Lung (tissue), 12 donors: ENCODE results near the gene ABHD17B. TPM values are rescaled to one million over a fixed set of nuclear protein-coding genes. Genes with fewer than 3 reads are reported as not detected.

ENCODE experiments used
- ATAC-seq: fragments of 200-7000 bp; cut with Tn5 transposase; one replicate; pipeline ENCODE4 v1.9.1; 2020; ENCODE audit warnings: moderate number of reproducible peaks; ENCODE audit not compliant: insufficient read depth, low FRiP score
- DNase-seq, 3 donors: peaks; one replicate each; pipeline ENCODE4 v3.0.0-alpha.2; 2013 to 2017
- H3K27ac ChIP-seq, 2 donors: one replicate each; pipeline ENCODE4 v1.5.1; 2013; ENCODE audit warnings: mild to moderate bottlenecking in 2 of 2, moderate library complexity in 2 of 2, control low read depth in 1 of 2, inconsistent platforms in 1 of 2, low read depth in 1 of 2, low read length in 1 of 2
- H3K27me3 ChIP-seq, 3 donors: one replicate each; pipeline ENCODE4 v1.5.1; 2013; ENCODE audit warnings: low read length in 2 of 3; ENCODE audit not compliant: control insufficient read depth in 3 of 3, insufficient read depth in 3 of 3
- H3K36me3 ChIP-seq, 4 donors: one replicate each; pipeline ENCODE4 v1.5.1; 2013; ENCODE audit warnings: low read length in 4 of 4, mild to moderate bottlenecking in 1 of 4, moderate library complexity in 1 of 4; ENCODE audit not compliant: control insufficient read depth in 4 of 4, insufficient read depth in 4 of 4
- H3K4me1 ChIP-seq, 5 donors: one replicate each; pipeline ENCODE4 v1.5.1; 2013; ENCODE audit warnings: low read length in 5 of 5, mild to moderate bottlenecking in 2 of 5, moderate library complexity in 1 of 5; ENCODE audit not compliant: control insufficient read depth in 5 of 5, insufficient read depth in 5 of 5
- H3K4me3 ChIP-seq: one replicate; pipeline ENCODE4 v1.5.1; 2013; ENCODE audit warnings: mild to moderate bottlenecking, control low read depth, moderate library complexity
- H3K9ac ChIP-seq, 2 donors: one replicate each; pipeline ENCODE4 v1.5.1; 2013; ENCODE audit warnings: low read length in 2 of 2, control low read depth in 1 of 2; ENCODE audit not compliant: insufficient read depth in 1 of 2
- H3K9me3 ChIP-seq, 4 donors: one replicate each; pipeline ENCODE4 v1.5.1; 2013; ENCODE audit warnings: low read length in 3 of 4, mild to moderate bottlenecking in 1 of 4, moderate library complexity in 1 of 4; ENCODE audit not compliant: control insufficient read depth in 4 of 4, insufficient read depth in 3 of 4
- WGBS, 2 donors: extraction: QIAGEN DNeasy Blood & Tissue Kit; methylation state at CpG; one replicate each; pipeline ENCODE4 v1.1.7; 2013; 5-methylcytosine and 5-hydroxymethylcytosine counted together
- polyA plus RNA-seq, 2 donors: library from polyadenylated mRNA; stranded (reverse); fragments of 200-250 nt; gene quantifications; one replicate each; pipeline ENCODE4 v1.2.1, GENCODE V29; 2013
- total RNA-seq, 2 donors: library from RNA; depleted of rRNA in 1 of 2; stranded (reverse); fragments of >200 nt in 1 of 2; gene quantifications; one replicate each; pipeline ENCODE4 v1.2.1, GENCODE V29; 2014 to 2021
- TF ChIP-seq, protein P1 (sequence below): IDR thresholded peaks from 2 replicates; pipeline ENCODE4 v1.5.1; 2012; ENCODE audit warnings: mild to moderate bottlenecking; ENCODE audit errors: control extremely low read depth, extremely low read depth
- donor health status: control.
- donor health status: control.
- donor health status: Bipolar disorder and iron deficiency.
- donor health status: healthy.
- donor health status: DM: yes; HTN: yes; CAD: no.

Gene ABHD17B
- total and polyA plus RNA-seq, 4 donors: 3.2 to 37.7 (median 13.8) TPM

DNA sequence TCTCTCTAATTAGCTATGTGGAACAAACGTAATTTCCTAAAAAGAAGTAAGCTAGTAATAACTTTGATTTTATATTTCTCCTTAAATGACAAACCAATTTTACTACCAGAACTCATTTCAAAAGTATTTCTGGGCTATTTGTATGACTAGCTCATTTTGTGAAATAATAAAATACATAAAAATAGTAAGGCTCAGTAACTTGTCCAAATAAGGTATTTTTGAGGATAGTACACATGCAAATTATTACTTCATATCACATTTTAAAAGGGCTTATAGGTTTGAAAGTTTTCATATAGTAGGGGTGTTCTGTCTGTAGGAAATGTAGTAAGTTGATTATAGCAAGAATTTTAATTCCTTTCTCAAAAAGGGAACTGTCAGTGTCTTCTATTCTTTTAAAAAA is 26.9 kb upstream of the ABHD17B start:
- Histone ChIP-seq H3K4me3 (no peak overlapping the region), H3K27ac (no peak overlapping the region), H3K9me3 (no peaks in the 10 kb centered on the region), H3K27me3 (no peaks in the 10 kb centered on the region), H3K9ac (no peak overlapping the region), H3K36me3 (no peaks in the 10 kb centered on the region), H3K4me1 (peaks cover 0 to 6% (median 0%) of the 10 kb centered on the region in 5 donors)
- TF ChIP-seq, protein P1, sequence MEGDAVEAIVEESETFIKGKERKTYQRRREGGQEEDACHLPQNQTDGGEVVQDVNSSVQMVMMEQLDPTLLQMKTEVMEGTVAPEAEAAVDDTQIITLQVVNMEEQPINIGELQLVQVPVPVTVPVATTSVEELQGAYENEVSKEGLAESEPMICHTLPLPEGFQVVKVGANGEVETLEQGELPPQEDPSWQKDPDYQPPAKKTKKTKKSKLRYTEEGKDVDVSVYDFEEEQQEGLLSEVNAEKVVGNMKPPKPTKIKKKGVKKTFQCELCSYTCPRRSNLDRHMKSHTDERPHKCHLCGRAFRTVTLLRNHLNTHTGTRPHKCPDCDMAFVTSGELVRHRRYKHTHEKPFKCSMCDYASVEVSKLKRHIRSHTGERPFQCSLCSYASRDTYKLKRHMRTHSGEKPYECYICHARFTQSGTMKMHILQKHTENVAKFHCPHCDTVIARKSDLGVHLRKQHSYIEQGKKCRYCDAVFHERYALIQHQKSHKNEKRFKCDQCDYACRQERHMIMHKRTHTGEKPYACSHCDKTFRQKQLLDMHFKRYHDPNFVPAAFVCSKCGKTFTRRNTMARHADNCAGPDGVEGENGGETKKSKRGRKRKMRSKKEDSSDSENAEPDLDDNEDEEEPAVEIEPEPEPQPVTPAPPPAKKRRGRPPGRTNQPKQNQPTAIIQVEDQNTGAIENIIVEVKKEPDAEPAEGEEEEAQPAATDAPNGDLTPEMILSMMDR: no peak
- 83 to 87% methylated on average over 1 of the region's 1 CpG for WGBS, 2 donors
- ATAC-seq: no peak
- no peak for DNase-seq

DNA sequence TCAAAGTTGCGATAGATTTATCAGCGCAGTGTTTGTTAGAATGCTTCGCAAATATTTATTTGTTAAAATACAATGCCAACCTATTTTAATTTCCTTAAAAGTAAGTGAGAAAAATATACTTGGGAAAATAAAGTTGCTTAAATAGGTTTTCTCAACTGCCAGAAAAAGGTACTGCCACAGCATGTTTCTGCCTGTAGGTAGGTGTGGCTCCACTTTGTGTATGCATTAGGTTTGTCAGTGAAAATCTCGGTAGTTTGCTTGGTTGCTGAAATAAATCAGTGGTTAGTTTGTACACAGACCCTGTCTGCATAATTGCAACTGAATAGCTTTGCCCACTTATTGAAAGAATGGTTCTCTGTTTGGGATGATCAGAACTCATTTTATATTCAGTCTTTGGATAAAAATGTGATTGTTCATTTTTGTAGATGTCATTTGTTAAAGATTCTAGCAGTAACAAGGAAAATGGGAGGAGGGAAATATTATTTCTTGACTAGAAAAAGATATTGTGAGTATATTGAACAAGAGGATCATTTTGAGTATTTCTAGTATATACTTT is 26.2 kb upstream of the ABHD17B start:
- 84 to 85% methylated on average over 4 of the region's 4 CpGs for WGBS, 2 donors
- DNase-seq (no peak), ATAC-seq (no peak)
- no peak overlapping the region for H3K27ac ChIP-seq
- no peaks in the 10 kb centered on the region for H3K9me3 ChIP-seq
- TF ChIP-seq, protein P1: no peak
- peaks cover 0 to 6% (median 0%) of the 10 kb centered on the region in 5 donors for H3K4me1 ChIP-seq
- no peaks in the 10 kb centered on the region for H3K36me3 ChIP-seq
- no peak overlapping the region for H3K4me3 ChIP-seq
- H3K9ac ChIP-seq: no peak overlapping the region
- no peaks in the 10 kb centered on the region for H3K27me3 ChIP-seq

DNA sequence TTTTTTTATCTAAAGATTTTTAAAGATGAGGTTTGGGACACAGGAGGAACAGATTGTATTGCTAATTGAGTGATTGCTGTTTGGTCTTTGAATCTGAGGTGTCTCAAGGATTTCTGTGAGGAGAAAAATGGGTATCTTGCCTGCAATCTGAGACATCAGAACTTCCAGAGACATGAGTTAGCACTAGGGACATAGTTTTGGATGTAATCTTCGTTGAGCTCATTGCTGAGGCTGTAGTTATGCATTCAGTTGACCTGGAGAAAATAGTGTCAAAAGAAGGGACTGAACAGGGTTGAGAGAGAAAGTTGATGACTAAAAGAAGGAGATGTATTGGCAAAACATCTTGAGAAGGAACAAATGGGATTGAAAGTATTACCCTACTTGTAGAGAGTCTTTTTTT is 25.1 kb upstream of the ABHD17B start:
- TF ChIP-seq, protein P1: no peak

GRCh38 chr9:71931166-71931565 is 20.2 kb upstream of the ABHD17B start:
- WGBS, 2 donors: 70 to 82% methylated on average over 2 of the region's 2 CpGs
- no peak for ATAC-seq

More for the DNA sequence above, 25.1 kb upstream of the ABHD17B start:
- peaks cover 0 to 4% (median 0%) of the 10 kb centered on the region in 5 donors for H3K4me1 ChIP-seq
- H3K9me3 ChIP-seq: no peaks in the 10 kb centered on the region
- no peak overlapping the region for H3K4me3 ChIP-seq
- H3K36me3 ChIP-seq: no peaks in the 10 kb centered on the region
- no peak for ATAC-seq
- WGBS, 2 donors: 68 to 79% methylated on average over 1 of the region's 1 CpG
- no peak for DNase-seq
- H3K9ac ChIP-seq: no peak overlapping the region
- H3K27ac ChIP-seq: no peak overlapping the region
- no peaks in the 10 kb centered on the region for H3K27me3 ChIP-seq

More at GRCh38 chr9:71931166-71931565, 20.2 kb upstream of the ABHD17B start:
- Histone ChIP-seq H3K27me3 (no peaks in the 10 kb centered on the region), H3K4me3 (no peak overlapping the region), H3K9ac (no peak overlapping the region), H3K9me3 (no peaks in the 10 kb centered on the region), H3K27ac (no peak overlapping the region), H3K36me3 (no peaks in the 10 kb centered on the region), H3K4me1 (peaks cover 0 to 5% (median 0%) of the 10 kb centered on the region in 5 donors)
- TF ChIP-seq, protein P1: no peak
- peak in 1 of 3 donors; percentile 6 for DNase-seq
